Effector memory CD8-positive, alpha-beta T cell (primary cell): ENCODE data around the gene PIK3AP1.
A peak's percentile ranks its signal among the peaks of the same experiment; 100 is the strongest.

Source experiments
- ATAC-seq: fragments of 150-1000 bp; cut with Tn5 transposase; replicated peaks from 2 replicates; pipeline ENCODE4 v1.10.0; 2021; ENCODE audit warnings: mild to moderate bottlenecking, moderate library complexity
- DNase-seq, 3 experiments: peaks; one replicate each; pipeline ENCODE4 v3.0.0; 2021
- H3K27ac Mint-ChIP-seq, 2 donors: one replicate each; pipeline ENCODE4 v1.8.0; 2022; ENCODE audit warnings: mild to moderate bottlenecking in 2 of 2, mixed read lengths in 2 of 2, moderate library complexity in 2 of 2
- H3K27me3 Mint-ChIP-seq, 2 donors: one replicate each; pipeline ENCODE4 v1.8.0; 2022; ENCODE audit warnings: mixed read lengths in 2 of 2
- H3K36me3 Mint-ChIP-seq: one replicate; pipeline ENCODE4 v1.8.0; 2022; ENCODE audit warnings: mild to moderate bottlenecking, moderate library complexity, mixed read lengths; ENCODE audit not compliant: insufficient read depth
- H3K4me1 Mint-ChIP-seq, 2 donors: one replicate each; pipeline ENCODE4 v1.8.0; 2022; ENCODE audit warnings: low read depth in 2 of 2, mixed read lengths in 2 of 2
- H3K4me3 Mint-ChIP-seq, 2 donors: one replicate each; pipeline ENCODE4 v1.8.0; 2022; ENCODE audit warnings: mild to moderate bottlenecking in 2 of 2, mixed read lengths in 2 of 2, moderate library complexity in 2 of 2
- H3K9me3 Mint-ChIP-seq, 2 donors: one replicate each; pipeline ENCODE4 v1.8.0; 2022; ENCODE audit warnings: mixed read lengths in 2 of 2

The PIK3AP1 gene

DNA sequence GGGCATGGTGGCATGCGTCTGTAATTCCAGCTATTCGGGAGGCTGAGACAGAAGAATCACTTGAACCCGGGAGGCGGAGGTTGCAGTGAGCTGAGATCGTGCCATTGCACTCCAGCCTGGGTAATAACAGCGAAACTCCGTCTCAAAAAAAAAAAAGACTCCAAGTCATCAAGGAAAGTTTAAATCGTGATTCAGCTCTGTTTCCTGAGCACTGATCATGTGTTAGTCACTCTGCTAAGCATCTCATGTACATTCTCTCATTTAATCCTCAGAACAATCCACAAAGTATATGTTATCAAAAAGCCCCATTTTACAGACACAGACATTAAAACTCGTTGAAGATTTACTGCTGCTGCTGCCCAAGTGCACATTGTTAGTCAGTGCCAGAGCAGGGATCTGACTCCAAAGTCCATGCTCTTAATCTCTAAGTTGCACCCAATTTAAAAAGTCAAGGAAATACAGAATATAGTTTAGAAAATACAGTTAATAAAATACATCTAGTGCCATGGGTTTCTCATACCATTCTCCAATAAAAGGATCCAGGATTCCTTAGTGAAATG lies 6.2 kb downstream of the PIK3AP1 start:
- no peak overlapping the region for H3K4me3 Mint-ChIP-seq
- ATAC-seq (no peak), DNase-seq (no peak)
- no peaks in the 10 kb centered on the region for H3K9me3 Mint-ChIP-seq
- H3K36me3 Mint-ChIP-seq = peaks cover 15% of the 10 kb centered on the region
- H3K27ac Mint-ChIP-seq = no peak overlapping the region
- H3K27me3 Mint-ChIP-seq = no peaks in the 10 kb centered on the region
- peaks cover 32 to 37% of the 10 kb centered on the region in 2 donors for H3K4me1 Mint-ChIP-seq

DNA sequence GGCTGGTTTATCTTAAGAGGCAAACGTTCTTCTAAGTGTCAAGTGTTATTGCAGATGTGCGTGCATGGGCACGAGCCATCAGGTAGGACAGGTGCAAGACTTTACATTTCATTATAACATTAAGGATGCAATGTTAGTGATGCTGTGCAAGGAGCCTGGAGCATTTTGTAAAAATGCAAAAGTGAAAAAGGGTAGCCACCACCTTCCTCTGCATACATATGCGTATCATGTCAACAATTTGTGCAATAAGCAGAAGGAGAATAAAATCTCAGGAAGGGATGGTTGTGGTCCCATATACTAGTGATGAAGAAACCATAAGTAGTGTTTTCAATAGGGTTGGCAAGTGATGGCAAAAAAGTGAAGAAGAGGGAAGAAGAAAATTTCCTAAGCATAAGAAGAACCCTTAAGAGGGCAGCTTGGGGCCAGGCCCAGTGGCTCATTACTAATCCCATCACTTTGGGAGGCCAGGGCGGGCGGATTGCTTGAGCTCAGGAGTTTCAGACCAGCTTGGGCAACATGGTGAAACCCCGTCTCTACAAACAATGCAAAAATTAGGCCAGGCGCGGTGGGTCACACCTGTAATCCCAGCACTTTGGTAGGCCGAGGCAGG lies 7.5 kb downstream of the PIK3AP1 start:
- H3K4me1 Mint-ChIP-seq = peaks cover 22 to 23% of the 10 kb centered on the region in 2 donors
- ATAC-seq = no peak
- no peak overlapping the region for H3K4me3 Mint-ChIP-seq
- no peak for DNase-seq
- peaks cover 28% of the 10 kb centered on the region for H3K36me3 Mint-ChIP-seq
- H3K9me3 Mint-ChIP-seq = no peaks in the 10 kb centered on the region
- no peak overlapping the region for H3K27ac Mint-ChIP-seq
- H3K27me3 Mint-ChIP-seq = no peaks in the 10 kb centered on the region

DNA sequence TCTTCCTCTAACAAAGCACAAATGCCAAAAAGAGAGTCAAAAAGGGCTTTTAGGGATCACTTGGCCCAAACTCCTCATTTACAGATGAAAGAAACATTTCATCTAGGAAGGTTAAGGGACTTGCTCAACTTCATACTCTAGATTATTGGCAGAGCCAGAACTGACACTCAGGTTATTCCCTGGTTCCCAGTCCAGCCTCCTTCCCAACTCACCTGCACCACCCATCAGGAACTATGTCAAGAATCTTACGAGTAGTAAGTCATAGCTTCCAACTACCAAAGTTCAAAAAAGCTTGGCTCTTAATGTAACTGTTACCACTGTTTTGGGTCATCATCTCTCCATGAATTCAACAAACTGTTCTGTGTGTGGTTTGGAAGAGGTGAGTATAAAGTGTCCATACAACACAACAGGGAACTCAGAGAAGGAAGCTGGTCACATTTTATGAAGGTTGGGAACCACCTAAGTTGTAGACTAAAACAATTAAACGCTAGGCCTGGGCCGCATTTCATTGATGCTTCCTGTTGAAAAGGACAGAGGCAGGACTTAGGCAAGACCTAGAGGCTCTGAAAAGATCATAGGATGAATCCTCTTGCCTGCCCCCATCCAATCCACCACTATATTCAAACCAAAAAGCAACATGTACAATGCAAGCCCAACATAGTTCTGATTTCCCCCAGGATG lies 9.1 kb downstream of the PIK3AP1 start:
- H3K27ac Mint-ChIP-seq = no peak overlapping the region
- H3K4me3 Mint-ChIP-seq = no peak overlapping the region
- no peaks in the 10 kb centered on the region for H3K9me3 Mint-ChIP-seq
- no peak for DNase-seq
- H3K27me3 Mint-ChIP-seq = no peaks in the 10 kb centered on the region
- H3K36me3 Mint-ChIP-seq = peaks cover 26% of the 10 kb centered on the region
- H3K4me1 Mint-ChIP-seq = peaks cover 12% of the 10 kb centered on the region in 2 donors
- ATAC-seq = no peak

DNA sequence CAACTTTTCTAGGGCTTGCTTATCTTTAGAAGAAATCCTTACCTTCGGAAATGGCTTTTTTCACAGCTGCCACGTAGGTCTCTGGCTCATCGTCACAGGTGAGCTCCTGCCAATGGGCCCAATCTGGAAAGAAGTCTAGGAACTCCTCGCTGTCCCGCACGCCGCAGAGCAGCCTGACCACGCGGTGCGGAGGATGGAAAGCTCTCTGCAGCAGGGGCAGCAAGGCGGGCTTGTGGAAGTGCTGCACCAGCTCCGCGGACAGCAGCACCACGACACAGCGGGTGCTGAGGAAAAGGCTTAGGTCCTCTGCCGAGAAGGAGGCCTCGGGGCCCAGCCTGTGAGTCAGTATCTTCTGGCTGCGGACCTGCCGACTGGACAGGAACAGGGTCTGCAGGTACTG lies 10.8 kb downstream of the PIK3AP1 start:
- H3K27ac Mint-ChIP-seq = no peak overlapping the region
- H3K9me3 Mint-ChIP-seq = no peaks in the 10 kb centered on the region
- no peak overlapping the region for H3K4me3 Mint-ChIP-seq
- peaks cover 13 to 21% of the 10 kb centered on the region in 2 donors for H3K4me1 Mint-ChIP-seq
- H3K36me3 Mint-ChIP-seq = peaks cover 26% of the 10 kb centered on the region
- ATAC-seq (no peak), DNase-seq (no peak)
- no peaks in the 10 kb centered on the region for H3K27me3 Mint-ChIP-seq

GRCh38 chr10:96708996-96709395 lies 11.3 kb downstream of the PIK3AP1 start:
- H3K4me3 Mint-ChIP-seq = no peak overlapping the region
- peak overlapping the region in 1 of 2 donors; percentile 35 for H3K27ac Mint-ChIP-seq
- no peaks in the 10 kb centered on the region for H3K27me3 Mint-ChIP-seq
- DNase-seq (no peak), ATAC-seq (no peak)
- peaks cover 26% of the 10 kb centered on the region for H3K36me3 Mint-ChIP-seq
- H3K9me3 Mint-ChIP-seq = no peaks in the 10 kb centered on the region
- H3K4me1 Mint-ChIP-seq = peaks cover 13 to 16% of the 10 kb centered on the region in 2 donors

DNA sequence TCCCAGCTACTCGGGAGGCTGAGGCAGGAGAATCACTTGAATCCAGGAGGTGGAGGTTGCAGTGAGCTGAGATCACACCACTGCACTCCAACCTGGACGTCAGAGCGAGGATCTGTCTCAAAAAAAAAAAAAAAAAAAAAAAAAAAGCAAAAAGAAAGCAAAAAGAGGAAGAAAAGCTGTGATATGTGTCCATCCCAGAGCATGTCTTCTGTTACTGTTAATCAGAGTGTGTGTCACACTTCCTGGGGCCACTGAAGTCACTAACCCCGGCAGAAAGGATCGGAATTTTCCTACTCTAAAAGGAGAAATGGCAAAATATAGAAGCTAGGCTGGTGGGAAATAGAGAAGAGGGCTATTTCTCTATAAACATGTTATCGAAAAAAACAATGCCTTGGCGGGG lies 11.9 kb downstream of the PIK3AP1 start:
- ATAC-seq (peak; percentile 33), DNase-seq (no peak)
- H3K4me3 Mint-ChIP-seq = no peak overlapping the region
- peak overlapping the region; percentile 6 to 35 for H3K27ac Mint-ChIP-seq
- H3K9me3 Mint-ChIP-seq = no peaks in the 10 kb centered on the region
- H3K4me1 Mint-ChIP-seq = peaks cover 11 to 15% of the 10 kb centered on the region in 2 donors
- no peaks in the 10 kb centered on the region for H3K27me3 Mint-ChIP-seq
- peaks cover 26% of the 10 kb centered on the region for H3K36me3 Mint-ChIP-seq

GRCh38 chr10:96706331-96706853 lies 13.9 kb downstream of the PIK3AP1 start:
- Mint-ChIP-seq H3K27ac (no peak overlapping the region), H3K27me3 (no peaks in the 10 kb centered on the region), H3K4me3 (no peak overlapping the region), H3K36me3 (peaks cover 27% of the 10 kb centered on the region), H3K4me1 (peaks cover 12 to 16% of the 10 kb centered on the region in 2 donors), H3K9me3 (no peaks in the 10 kb centered on the region)
- DNase-seq = no peak
- ATAC-seq = no peak

GRCh38 chr10:96705134-96705533 lies 15.2 kb downstream of the PIK3AP1 start:
- Mint-ChIP-seq H3K4me3 (no peak overlapping the region), H3K4me1 (peaks cover 16 to 17% of the 10 kb centered on the region in 2 donors), H3K36me3 (peaks cover 27% of the 10 kb centered on the region)

DNA sequence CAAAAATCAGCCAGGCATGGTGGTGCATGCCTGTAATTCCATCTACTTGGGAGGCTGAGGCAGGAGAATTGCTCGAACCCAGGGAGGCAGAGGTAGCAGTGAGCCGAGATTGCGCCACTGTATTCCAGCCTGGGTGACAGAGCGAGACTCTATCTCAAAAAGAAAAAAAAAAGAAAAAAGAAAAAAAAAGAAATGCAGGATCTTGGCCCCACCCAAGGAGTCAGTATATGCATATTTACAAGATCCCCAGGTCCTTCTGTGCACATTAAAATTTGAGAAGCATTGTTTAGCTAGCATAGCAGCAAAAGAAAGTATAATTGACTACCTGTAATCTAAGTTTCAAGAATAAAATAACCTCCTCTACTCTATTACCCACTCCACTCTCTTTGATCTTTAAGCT lies 15.8 kb downstream of the PIK3AP1 start:
- DNase-seq = no peak
- H3K4me1 Mint-ChIP-seq = peaks cover 16 to 19% of the 10 kb centered on the region in 2 donors
- peaks cover 23% of the 10 kb centered on the region for H3K36me3 Mint-ChIP-seq
- ATAC-seq = no peak
- H3K27me3 Mint-ChIP-seq = no peaks in the 10 kb centered on the region
- H3K27ac Mint-ChIP-seq = peak overlapping the region; percentile 33 to 67
- H3K9me3 Mint-ChIP-seq = no peaks in the 10 kb centered on the region
- no peak overlapping the region for H3K4me3 Mint-ChIP-seq

More at GRCh38 chr10:96705134-96705533, 15.2 kb downstream of the PIK3AP1 start:
- Mint-ChIP-seq H3K27ac (peak overlapping the region in 1 of 2 donors; percentile 67), H3K27me3 (no peaks in the 10 kb centered on the region), H3K9me3 (no peaks in the 10 kb centered on the region)
- DNase-seq (no peak), ATAC-seq (no peak)

GRCh38 chr10:96703358-96703757 lies 17.0 kb downstream of the PIK3AP1 start:
- Mint-ChIP-seq H3K9me3 (no peaks in the 10 kb centered on the region), H3K4me1 (peaks cover 16 to 20% of the 10 kb centered on the region in 2 donors), H3K27me3 (no peaks in the 10 kb centered on the region), H3K36me3 (peaks cover 14% of the 10 kb centered on the region), H3K4me3 (no peak overlapping the region), H3K27ac (peak overlapping the region; percentile 33 to 67)
- DNase-seq (no peak), ATAC-seq (no peak)

DNA sequence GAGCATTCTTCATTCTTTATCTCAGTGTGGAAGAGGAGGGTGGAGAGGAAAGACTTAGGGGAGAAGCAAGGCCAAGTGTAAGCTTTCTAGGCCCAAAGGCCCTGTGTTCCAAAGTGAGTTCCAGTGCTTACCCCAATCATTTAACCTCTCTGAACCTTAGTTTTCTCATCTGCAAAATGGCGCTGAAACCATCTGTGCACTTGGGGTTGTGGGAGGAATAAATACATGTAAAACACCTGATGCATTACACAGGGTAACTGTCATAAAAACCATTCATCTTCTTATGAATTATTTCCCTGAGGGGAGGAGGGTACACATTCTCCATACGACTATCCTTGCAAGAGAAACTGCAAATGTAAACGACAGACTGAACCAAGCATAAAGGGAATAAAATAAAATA lies 19.0 kb downstream of the PIK3AP1 start:
- H3K27me3 Mint-ChIP-seq = no peaks in the 10 kb centered on the region
- no peaks in the 10 kb centered on the region for H3K9me3 Mint-ChIP-seq
- H3K36me3 Mint-ChIP-seq = peaks cover 9% of the 10 kb centered on the region
- H3K4me3 Mint-ChIP-seq = peak overlapping the region in 1 of 2 donors; percentile 54
- peaks cover 22 to 29% of the 10 kb centered on the region in 2 donors for H3K4me1 Mint-ChIP-seq
- peak overlapping the region in 1 of 2 donors; percentile 66 for H3K27ac Mint-ChIP-seq
- no peak for ATAC-seq
- no peak for DNase-seq

GRCh38 chr10:96700374-96701099 lies 19.8 kb downstream of the PIK3AP1 start:
- Mint-ChIP-seq H3K4me1 (peaks cover 28 to 35% of the 10 kb centered on the region in 2 donors), H3K9me3 (no peaks in the 10 kb centered on the region), H3K27me3 (no peaks in the 10 kb centered on the region), H3K36me3 (peaks cover 6% of the 10 kb centered on the region), H3K4me3 (peak overlapping the region in 1 of 2 donors; percentile 54), H3K27ac (peak overlapping the region in 1 of 2 donors; percentile 53)
- peak; percentile 76 for ATAC-seq
- no peak for DNase-seq

GRCh38 chr10:96699613-96700012 lies 20.7 kb downstream of the PIK3AP1 start:
- Mint-ChIP-seq H3K36me3 (peaks cover 6% of the 10 kb centered on the region), H3K27ac (peak overlapping the region in 1 of 2 donors; percentile 44), H3K9me3 (no peaks in the 10 kb centered on the region), H3K27me3 (no peaks in the 10 kb centered on the region), H3K4me1 (peaks cover 28 to 40% of the 10 kb centered on the region in 2 donors), H3K4me3 (no peak overlapping the region)
- ATAC-seq = no peak
- no peak for DNase-seq
